Endothelial cell of umbilical vein (primary cell): ENCODE measurements around the gene PIGV. TPM values are rescaled to one million over a fixed set of nuclear protein-coding genes. Genes with fewer than 3 reads are reported as not detected.

Source experiments
- BruUV-seq: library from RNA; stranded (reverse); fragments of 400-500 nt; replicated peaks from 2 replicates; lab custom pipeline; 2021; lab: Mats Ljungman, UMichigan
- CTCF ChIA-PET: fragments of 300-600, 350-600 bp; sonication (Branson Sonifier 250); formaldehyde crosslinking; loops from one replicate; lab custom pipeline; 2021; ENCODE audit warnings: antibody characterized with exemption, inconsistent platforms; lab: Charles Lee
- POLR2A ChIA-PET: fragments of 300-600, 350-600 bp; sonication (Branson Sonifier 250); formaldehyde crosslinking; loops from one replicate; lab custom pipeline; 2021; ENCODE audit warnings: antibody characterized with exemption, inconsistent platforms; lab: Charles Lee
- DNase-seq: peaks from one replicate; pipeline ENCODE4 v3.0.0-alpha.2; 2011; ENCODE audit warnings: low read depth, low spot score
- FAIRE-seq: peaks from 2 replicates; lab custom pipeline; 2011; peaks lifted over from hg19 to GRCh38; lab: Jason Lieb, UNC
- H2AFZ ChIP-seq: 2 replicates; pipeline ENCODE4 v1.6.0; 2012; ENCODE audit warnings: low read depth, low read length, control low read depth, inconsistent platforms
- H3K27ac ChIP-seq: 2 replicates; pipeline ENCODE4 v1.5.1; 2011; ENCODE audit warnings: low read depth, mild to moderate bottlenecking, control low read depth, low read length, moderate library complexity; ENCODE audit not compliant: insufficient read depth
- H3K27me3 ChIP-seq, 2 experiments: 2 replicates each; pipeline versions ENCODE4 v1.6.0 to v1.6.1; 2011; ENCODE audit warnings: low read length in 2 of 2, mixed read lengths in 1 of 2; ENCODE audit not compliant: control insufficient read depth in 2 of 2, insufficient read depth in 2 of 2
- H3K36me3 ChIP-seq, 2 experiments: 2 replicates in 1 of 2; 3 replicates in 1 of 2; pipeline ENCODE4 v1.5.1; 2011; ENCODE audit warnings: low read length in 2 of 2, mild to moderate bottlenecking in 1 of 2, moderate library complexity in 1 of 2; ENCODE audit not compliant: control insufficient read depth in 2 of 2, insufficient read depth in 2 of 2; ENCODE audit errors: extremely low read depth in 1 of 2
- H3K4me1 ChIP-seq: 3 replicates; pipeline ENCODE4 v1.5.1; 2011; ENCODE audit warnings: mild to moderate bottlenecking, low read length; ENCODE audit not compliant: control insufficient read depth, insufficient read depth; ENCODE audit errors: extremely low read depth
- H3K4me2 ChIP-seq: 2 replicates; pipeline ENCODE4 v1.6.1; 2011; ENCODE audit warnings: low read length, control low read depth, mixed read lengths; ENCODE audit not compliant: insufficient read depth
- H3K4me3 ChIP-seq, 3 experiments: fragments of 200-600 bp in 1 of 3; sonication (generic), shearing (Covaris generic) in 1 of 3; replicated peaks in 1 of 3; 2 replicates each; pipeline ENCODE4 v1.5.1; 2011 to 2016; ENCODE audit warnings: control low read depth in 3 of 3, low read length in 3 of 3, mild to moderate bottlenecking in 2 of 3, inconsistent platforms in 1 of 3, low read depth in 1 of 3, moderate library complexity in 1 of 3; ENCODE audit not compliant: insufficient read depth in 1 of 3
- H3K79me2 ChIP-seq: 2 replicates; pipeline ENCODE4 v1.6.0; 2012; ENCODE audit warnings: low read length, inconsistent platforms; ENCODE audit not compliant: control insufficient read depth, insufficient read depth
- H3K9ac ChIP-seq: replicated peaks from 2 replicates; pipeline ENCODE3; 2011; ENCODE audit warnings: low read length, control low read depth; ENCODE audit not compliant: insufficient read depth; ENCODE audit errors: extremely low read depth
- H3K9me1 ChIP-seq: replicated peaks from 3 replicates; pipeline ENCODE4 v1.6.0; 2011; ENCODE audit warnings: mild to moderate bottlenecking, low read length; ENCODE audit not compliant: control insufficient read depth, insufficient read depth; ENCODE audit errors: extremely low read depth
- H3K9me3 ChIP-seq: replicated peaks from 2 replicates; pipeline ENCODE4 v1.5.1; 2012; ENCODE audit warnings: low read length, inconsistent platforms; ENCODE audit not compliant: control insufficient read depth, insufficient read depth
- H4K20me1 ChIP-seq: replicated peaks from 2 replicates; pipeline ENCODE3; 2011; ENCODE audit warnings: mild to moderate bottlenecking, low read length; ENCODE audit not compliant: control insufficient read depth, insufficient read depth; ENCODE audit errors: extremely low read depth
- EZH2 ChIP-seq: IDR thresholded peaks from 2 replicates; pipeline ENCODE4 v1.6.1; 2012; ENCODE audit warnings: borderline replicate concordance, low read depth, mild to moderate bottlenecking, moderate library complexity, low read length, inconsistent platforms; ENCODE audit not compliant: severe bottlenecking
- FOS ChIP-seq: IDR thresholded peaks from 2 replicates; pipeline ENCODE4 v1.6.1; 2011; ENCODE audit warnings: mild to moderate bottlenecking, low read length, moderate library complexity, borderline replicate concordance; ENCODE audit not compliant: insufficient read depth
- GATA2 ChIP-seq: IDR thresholded peaks from 2 replicates; pipeline ENCODE4 v1.7.0; 2011; ENCODE audit warnings: low read depth, mild to moderate bottlenecking, moderate library complexity, mixed read lengths, low read length; ENCODE audit not compliant: insufficient read length, insufficient read depth
- POLR2AphosphoS5 ChIP-seq: IDR thresholded peaks from 2 replicates; pipeline ENCODE4 v1.6.1; 2012; ENCODE audit warnings: low read depth, mild to moderate bottlenecking, control low read depth, low read length, moderate library complexity; ENCODE audit not compliant: insufficient read depth
- dilution Hi-C: fragments of 300-500 bp; cut with MboI; formaldehyde crosslinking; loops from one replicate; pipeline ENCODE4 v1.15.0; 2019; ENCODE audit warnings: low sequenced_read_pairs; ENCODE audit not compliant: extremely low pct_ligation_motif_present
- intact Hi-C: fragments of 100-400 bp; cut with micrococcal nuclease; formaldehyde crosslinking; loops from one replicate; pipeline ENCODE4 v1.10.0; 2022
- polyA plus RNA-seq, 4 experiments: library from polyadenylated mRNA; depleted of rRNA in 3 of 4; stranded (reverse) in 3 of 4; unstranded in 1 of 4; fragments of >200 nt; gene quantifications; 2 replicates each; pipeline versions ENCODE4 v1.2.1 to v1.2.3, GENCODE V29; 2011 to 2012; ENCODE audit warnings: missing spikeins in 1 of 4
- total RNA-seq: library from RNA; stranded (reverse); gene quantifications from 2 replicates; pipeline ENCODE4 v1.2.3, GENCODE V29; 2021

Gene PIGV
- total and polyA plus RNA-seq, 2 donors (not counting 3 experiments of a cell fraction or from before 2014, with no cell fraction given), result 7.5 to 11.9 TPM

DNA sequence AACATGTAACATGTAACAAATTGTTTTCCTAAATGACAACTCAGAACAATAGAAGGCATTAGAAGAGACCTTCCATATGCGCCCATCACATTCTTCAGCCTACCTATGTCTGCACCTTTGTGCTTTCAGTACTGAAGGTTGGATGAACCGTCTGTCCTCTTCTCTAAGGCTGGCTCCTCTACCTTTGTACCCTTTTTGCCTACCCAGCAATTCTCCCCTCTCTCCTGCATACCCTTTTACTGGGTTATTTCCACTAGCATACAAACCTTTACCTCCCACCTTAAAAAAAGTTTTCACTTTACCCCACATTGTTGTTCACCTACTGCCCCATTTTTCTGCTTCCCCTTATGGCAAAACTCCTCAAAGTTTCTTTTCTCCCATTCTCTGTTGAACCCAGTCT is 5.2 kb downstream of the PIGV start:
- intact Hi-C loops, result no loop called here

DNA sequence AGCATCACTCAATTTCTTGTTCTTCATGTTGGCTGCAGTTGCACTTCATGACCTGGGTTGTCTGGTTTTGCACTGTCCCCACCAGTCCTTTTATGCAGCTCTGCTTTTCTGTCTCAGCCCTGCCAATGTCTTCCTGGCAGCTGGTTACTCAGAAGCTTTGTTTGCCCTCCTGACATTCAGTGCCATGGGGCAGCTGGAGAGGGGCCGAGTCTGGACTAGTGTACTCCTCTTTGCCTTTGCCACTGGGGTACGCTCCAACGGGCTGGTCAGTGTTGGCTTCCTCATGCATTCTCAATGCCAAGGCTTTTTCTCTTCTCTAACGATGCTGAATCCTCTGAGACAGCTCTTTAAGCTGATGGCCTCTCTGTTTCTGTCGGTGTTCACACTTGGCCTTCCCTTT is 6.6 kb downstream of the PIGV start:
- ChIA-PET CTCF (interaction anchor here (1.0 to 3.0 kb wide), 2 partner anchors 15 to 192 kb away, joined by 3 to 10 read pairs; no protein-coding TSS in a partner anchor), POLR2A (interaction anchor here (0.6 kb wide), 1 partner anchor 29 kb away, joined by 7 read pairs; no protein-coding TSS in a partner anchor)
- H2AFZ ChIP-seq, result no peak overlapping the region
- H3K4me1 ChIP-seq, result no peaks in the 10 kb centered on the region
- intact Hi-C loops, result no loop called here
- dilution Hi-C loops, result no loop called here
- H3K9ac ChIP-seq, result no peak overlapping the region
- no peak overlapping the region for H3K4me3 ChIP-seq
- no peaks in the 10 kb centered on the region for H4K20me1 ChIP-seq
- H3K9me1 ChIP-seq, result no peaks in the 10 kb centered on the region
- no peaks in the 10 kb centered on the region for H3K79me2 ChIP-seq
- no peaks in the 10 kb centered on the region for H3K9me3 ChIP-seq
- no TSS peak for BruUV-seq
- peaks cover 0 to 8% of the 10 kb centered on the region in 2 experiments for H3K36me3 ChIP-seq
- no peak for FAIRE-seq
- no peak overlapping the region for H3K4me2 ChIP-seq
- TF ChIP-seq POLR2AphosphoS5 (no peak), EZH2 (no peak), FOS (no peak)
- H3K27ac ChIP-seq, result no peak overlapping the region
- DNase-seq, result no peak
- no peaks in the 10 kb centered on the region for H3K27me3 ChIP-seq

More for the DNA sequence above, 5.2 kb downstream of the PIGV start:
- Histone ChIP-seq H3K9me1 (no peaks in the 10 kb centered on the region), H3K9ac (no peak overlapping the region), H3K27me3 (no peaks in the 10 kb centered on the region), H3K9me3 (no peaks in the 10 kb centered on the region), H3K27ac (no peak overlapping the region), H4K20me1 (no peaks in the 10 kb centered on the region), H3K36me3 (peaks cover 0 to 8% of the 10 kb centered on the region in 2 experiments), H3K4me1 (peaks cover 11% of the 10 kb centered on the region), H3K4me3 (no peak overlapping the region), H2AFZ (no peak overlapping the region), H3K79me2 (no peaks in the 10 kb centered on the region), H3K4me2 (no peak overlapping the region)
- CTCF ChIA-PET, result interaction anchor here (3.0 kb wide), 1 partner anchor 191 kb away, joined by 10 read pairs; no protein-coding TSS in a partner anchor
- no peak for FAIRE-seq
- no peak for TF ChIP-seq POLR2AphosphoS5
- TF ChIP-seq GATA2, result no peak
- no peak for DNase-seq
- POLR2A ChIA-PET, result no interaction called here
- dilution Hi-C loops, result no loop called here
- BruUV-seq, result no TSS peak
